Measurements from ENCODE around the gene ST7. TPM values are rescaled to one million over a fixed set of nuclear protein-coding genes. Genes with fewer than 3 reads are reported as not detected.

Gene ST7
- total and polyA plus RNA-seq, 2 of the 13 experiments (the other 11 are each of a cell fraction or from before 2014, with no cell fraction given): 17.3 to 23.5 TPM

DNA sequence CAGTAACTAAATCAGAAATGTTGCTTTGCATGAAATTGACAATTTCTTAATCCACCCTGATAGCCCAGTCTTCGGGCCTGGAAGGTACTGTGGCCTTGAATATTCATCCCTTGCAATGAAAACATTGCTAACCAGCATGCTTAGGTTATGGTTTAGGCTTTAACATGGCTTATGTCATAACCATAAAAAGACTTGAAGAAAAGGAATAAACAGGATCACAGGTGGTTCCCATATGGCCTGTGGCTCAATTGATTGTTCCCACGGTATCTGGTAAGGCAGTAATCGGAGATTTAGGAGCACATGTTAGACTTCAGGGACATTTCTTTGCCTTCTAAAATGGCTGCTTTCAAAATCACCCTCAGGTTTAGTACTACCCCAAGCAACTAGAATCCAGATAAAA, 139.5 kb downstream of the ST7 start:
- FAIRE-seq (no peak), ATAC-seq (no peak), DNase-seq (ENCODE audit: low spot score) (no peak)
- TF ChIP-seq NR2F6 (IDR thresholded peaks at IDR 0.05): no peak
- TF ChIP-seq NR2F6 (CRISPR knock-in tag; IDR thresholded peaks at IDR 0.05): no peak
- TF ChIP-seq, protein P1, sequence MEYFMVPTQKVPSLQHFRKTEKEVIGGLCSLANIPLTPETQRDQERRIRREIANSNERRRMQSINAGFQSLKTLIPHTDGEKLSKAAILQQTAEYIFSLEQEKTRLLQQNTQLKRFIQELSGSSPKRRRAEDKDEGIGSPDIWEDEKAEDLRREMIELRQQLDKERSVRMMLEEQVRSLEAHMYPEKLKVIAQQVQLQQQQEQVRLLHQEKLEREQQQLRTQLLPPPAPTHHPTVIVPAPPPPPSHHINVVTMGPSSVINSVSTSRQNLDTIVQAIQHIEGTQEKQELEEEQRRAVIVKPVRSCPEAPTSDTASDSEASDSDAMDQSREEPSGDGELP (IDR thresholded peaks at IDR 0.05; ENCODE audit: borderline replicate concordance, low read depth): no peak
- TF ChIP-seq CEBPG (CRISPR knock-in tag; IDR thresholded peaks at IDR 0.05): no peak
- TF ChIP-seq THAP11 (CRISPR knock-in tag; IDR thresholded peaks at IDR 0.05): no peak
- intact Hi-C loops (cut with micrococcal nuclease; ENCODE audit: unreplicated experiment): no loop called here
- H3K79me2 ChIP-seq (ENCODE audit: insufficient read depth, low read length): no peaks in the 10 kb centered on the region
- ChIA-PET CTCF (ENCODE audit: low intra/inter-chr PET ratio, low total read pairs) (no interaction called here), POLR2A (no interaction called here)
- BruUV-seq (replicated peaks): no TSS peak
- H2AFZ ChIP-seq (ENCODE audit: low read length): no peak overlapping the region
- H3K9me3 ChIP-seq (ENCODE audit: low read length): no peaks in the 10 kb centered on the region
- H3K4me1 ChIP-seq (ENCODE audit: insufficient read depth, low read length): peaks cover 7% of the 10 kb centered on the region
- H3K4me2 ChIP-seq (ENCODE audit: low read depth, low read length): no peak overlapping the region
- H3K27me3 ChIP-seq (ENCODE audit: control insufficient read depth in 1 of 2, insufficient read depth in 2 of 2, low read length in 2 of 2): no peaks in the 10 kb centered on the region
- no peaks in the 10 kb centered on the region for H4K20me1 ChIP-seq (ENCODE audit: insufficient read depth, low read length)
- H3K27ac ChIP-seq (ENCODE audit: extremely low read length, insufficient read depth, low read length): no peak overlapping the region
- H3K9ac ChIP-seq (ENCODE audit: insufficient read depth, low read depth, low read length): no peak overlapping the region
- no peaks in the 10 kb centered on the region for H3K36me3 ChIP-seq (replicated peaks in 1 of 2; ENCODE audit: control insufficient read depth in 1 of 2, insufficient read depth in 2 of 2, low read length in 2 of 2)
- WGBS (ENCODE audit: low lambda C conversion rate): 80% methylated on average over 3 of the region's 3 CpGs
- H3K4me3 ChIP-seq (replicated peaks in 1 of 3; ENCODE audit: insufficient read depth in 1 of 3, low read depth in 2 of 3, low read length in 3 of 3): no peak overlapping the region
- in situ Hi-C loops (cut with HindIII; ENCODE audit: extremely low pct_ligation_motif_present, low pct_unique_long_range_greater_than_20kb): no loop called here

DNA sequence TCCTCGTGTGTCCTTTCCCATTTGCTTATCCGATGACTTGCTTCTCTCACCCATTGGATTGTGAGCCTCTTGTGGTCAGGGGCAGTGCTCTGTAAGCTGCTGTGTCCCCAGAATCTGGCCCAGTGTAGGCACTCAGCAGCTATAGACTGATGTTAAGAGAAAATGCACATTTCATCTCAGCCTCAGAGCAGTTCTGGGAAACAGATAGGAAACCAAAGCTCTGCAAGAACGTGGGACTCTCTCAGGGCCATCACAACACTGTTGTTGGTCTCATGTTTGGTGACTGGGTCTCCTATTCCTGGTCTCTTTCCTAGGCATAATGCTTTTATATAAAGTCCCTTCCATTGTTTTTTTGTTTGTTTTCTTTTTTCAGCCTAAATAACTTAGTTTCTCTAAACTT, 141.2 kb downstream of the ST7 start:
- Histone ChIP-seq H3K79me2 (ENCODE audit: insufficient read depth, low read length) (no peaks in the 10 kb centered on the region), H4K20me1 (ENCODE audit: insufficient read depth, low read length) (no peaks in the 10 kb centered on the region), H3K36me3 (replicated peaks in 1 of 2; ENCODE audit: control insufficient read depth in 1 of 2, insufficient read depth in 2 of 2, low read length in 2 of 2) (no peaks in the 10 kb centered on the region), H3K4me3 (replicated peaks in 1 of 3; ENCODE audit: insufficient read depth in 1 of 3, low read depth in 2 of 3, low read length in 3 of 3) (no peak overlapping the region), H3K27ac (ENCODE audit: extremely low read length, insufficient read depth, low read length) (no peak overlapping the region), H3K27me3 (ENCODE audit: control insufficient read depth in 1 of 2, insufficient read depth in 2 of 2, low read length in 2 of 2) (no peaks in the 10 kb centered on the region), H2AFZ (ENCODE audit: low read length) (no peak overlapping the region), H3K4me1 (ENCODE audit: insufficient read depth, low read length) (peaks cover 12% of the 10 kb centered on the region), H3K4me2 (ENCODE audit: low read depth, low read length) (no peak overlapping the region), H3K9me3 (ENCODE audit: low read length) (no peaks in the 10 kb centered on the region), H3K9ac (ENCODE audit: insufficient read depth, low read depth, low read length) (no peak overlapping the region)
- ATAC-seq (no peak), DNase-seq (ENCODE audit: low spot score) (no peak), FAIRE-seq (no peak)
- POLR2A ChIA-PET: no interaction called here
- 89% methylated on average over 3 of the region's 3 CpGs for WGBS (ENCODE audit: low lambda C conversion rate)
- no TSS peak for BruUV-seq (replicated peaks)
- CTCF ChIA-PET (ENCODE audit: low intra/inter-chr PET ratio, low total read pairs): no interaction called here
- intact Hi-C loops (cut with micrococcal nuclease; ENCODE audit: unreplicated experiment): no loop called here
- in situ Hi-C loops (cut with HindIII; ENCODE audit: extremely low pct_ligation_motif_present, low pct_unique_long_range_greater_than_20kb): no loop called here
- TF ChIP-seq ZNF382 (CRISPR knock-in tag; IDR thresholded peaks at IDR 0.05; ENCODE audit: borderline replicate concordance) (no peak), SOX13 (IDR thresholded peaks at IDR 0.05) (no peak), SOX13 (CRISPR knock-in tag; conservative IDR thresholded peaks at IDR 0.05 in 1 of 2, IDR thresholded peaks at IDR 0.05 in 1 of 2) (no peak), ZNF564 (CRISPR knock-in tag; IDR thresholded peaks at IDR 0.05) (no peak), SYNCRIP (IDR thresholded peaks at IDR 0.05; ENCODE audit: insufficient read depth, low read depth, low read length) (no peak), ZNF124 (CRISPR knock-in tag; IDR thresholded peaks at IDR 0.05) (no peak), ZNF614 (CRISPR knock-in tag; IDR thresholded peaks at IDR 0.05; ENCODE audit: borderline replicate concordance) (no peak), ZFP82 (CRISPR knock-in tag; IDR thresholded peaks at IDR 0.05; ENCODE audit: borderline replicate concordance) (no peak), TIGD3 (CRISPR knock-in tag; IDR thresholded peaks at IDR 0.05; ENCODE audit: borderline replicate concordance) (no peak), CREBL2 (CRISPR knock-in tag; IDR thresholded peaks at IDR 0.05; ENCODE audit: borderline replicate concordance) (no peak), ZNF235 (CRISPR knock-in tag; IDR thresholded peaks at IDR 0.05; ENCODE audit: borderline replicate concordance) (no peak)
- TF ChIP-seq, protein P2, sequence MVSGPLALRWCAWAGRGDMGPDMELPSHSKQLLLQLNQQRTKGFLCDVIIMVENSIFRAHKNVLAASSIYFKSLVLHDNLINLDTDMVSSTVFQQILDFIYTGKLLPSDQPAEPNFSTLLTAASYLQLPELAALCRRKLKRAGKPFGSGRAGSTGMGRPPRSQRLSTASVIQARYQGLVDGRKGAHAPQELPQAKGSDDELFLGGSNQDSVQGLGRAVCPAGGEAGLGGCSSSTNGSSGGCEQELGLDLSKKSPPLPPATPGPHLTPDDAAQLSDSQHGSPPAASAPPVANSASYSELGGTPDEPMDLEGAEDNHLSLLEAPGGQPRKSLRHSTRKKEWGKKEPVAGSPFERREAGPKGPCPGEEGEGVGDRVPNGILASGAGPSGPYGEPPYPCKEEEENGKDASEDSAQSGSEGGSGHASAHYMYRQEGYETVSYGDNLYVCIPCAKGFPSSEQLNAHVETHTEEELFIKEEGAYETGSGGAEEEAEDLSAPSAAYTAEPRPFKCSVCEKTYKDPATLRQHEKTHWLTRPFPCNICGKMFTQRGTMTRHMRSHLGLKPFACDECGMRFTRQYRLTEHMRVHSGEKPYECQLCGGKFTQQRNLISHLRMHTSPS (CRISPR knock-in tag; IDR thresholded peaks at IDR 0.05; ENCODE audit: low read depth): no peak
